Testis (tissue), 3 donors: ENCODE results near the gene LRFN4. TPM values are rescaled to one million over a fixed set of nuclear protein-coding genes. Genes with fewer than 3 reads are reported as not detected.

Experiments
- DNase-seq: peaks from one replicate; pipeline ENCODE4 v3.0.0-alpha.2; 2019
- H3K27ac ChIP-seq, 2 donors: fragments of 200-600 bp; sonication (generic); one replicate each; pipeline ENCODE4 v1.5.1; 2019
- H3K27me3 ChIP-seq: fragments of 200-600 bp; sonication (generic); one replicate; pipeline ENCODE4 v1.5.1; 2019
- H3K36me3 ChIP-seq: fragments of 200-600 bp; sonication (generic); one replicate; pipeline ENCODE4 v1.5.1; 2017; ENCODE audit warnings: low read depth; ENCODE audit errors: missing control alignments
- H3K4me1 ChIP-seq: fragments of 200-600 bp; sonication (generic); one replicate; pipeline ENCODE4 v1.5.1; 2019
- H3K4me3 ChIP-seq, 2 donors: fragments of 200-600 bp; sonication (generic); one replicate each; pipeline ENCODE4 v1.5.1; 2017 to 2019
- H3K9me3 ChIP-seq: fragments of 200-600 bp; sonication (generic); one replicate; pipeline ENCODE4 v1.5.1; 2017
- POLR2A ChIP-seq: fragments of 450-650 bp; IDR thresholded peaks from one replicate; pipeline ENCODE4 v1.6.1; 2017; ENCODE audit warnings: antibody characterized with exemption, mild to moderate bottlenecking, moderate library complexity
- WGBS, 2 donors: methylation state at CpG; one replicate each; pipeline ENCODE4 v1.1.5; 2018; 5-methylcytosine and 5-hydroxymethylcytosine counted together
- intact Hi-C: fragments of 100-400 bp; cut with DNase I; formaldehyde crosslinking; loops from one replicate; pipeline ENCODE4 v1.15.1; 2023; ENCODE audit warnings: low total_unique reads
- polyA plus RNA-seq: library from polyadenylated mRNA; stranded (reverse); fragments of 350-450 nt; fragmentation: Illumina TruSeq; extraction: RNeasy Lipid Tissue Mini Kit (QIAGEN cat#74804); gene quantifications from one replicate; pipeline ENCODE4 v1.2.3, GENCODE V29; 2014; ENCODE audit warnings: low read depth, low replicate concordance; ENCODE audit not compliant: insufficient read depth
- total RNA-seq, 2 donors: library from RNA; depleted of rRNA; stranded (reverse); fragments of >200 nt; gene quantifications; one replicate each; pipeline ENCODE4 v1.2.3, GENCODE V29; 2016
- TF ChIP-seq, protein P1 (sequence below), 3 experiments: fragments of 450-650 bp in 2 of 3; fragments of 200-600 bp in 1 of 3; sonication (generic) in 1 of 3; IDR thresholded peaks; one replicate each; pipeline ENCODE4 v1.5.1; 2016 to 2019; ENCODE audit warnings: antibody characterized with exemption in 3 of 3, mild to moderate bottlenecking in 2 of 3, moderate library complexity in 1 of 3

The LRFN4 gene
- total and polyA plus RNA-seq, 3 donors from 2014 or later: 23.2 to 27.2 (median 24.6) TPM

DNA sequence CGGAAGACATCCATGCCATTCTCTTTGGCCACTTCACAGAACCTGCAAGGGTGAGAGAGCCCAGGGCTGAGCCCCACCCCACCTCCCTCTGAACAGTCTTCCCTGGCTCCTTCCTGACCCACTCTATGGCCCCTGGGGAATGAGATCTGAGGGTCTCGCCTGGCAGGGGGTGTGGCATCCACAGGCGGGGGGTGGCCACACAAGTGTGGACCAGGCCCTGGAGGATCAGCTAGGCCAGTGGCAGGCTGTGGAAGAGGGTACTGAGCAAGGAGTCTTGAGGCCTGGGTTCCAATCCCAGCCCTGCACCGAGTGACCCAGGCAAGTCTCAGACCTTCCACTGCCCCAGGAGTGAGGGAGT is 5.6 kb upstream of the LRFN4 start:
- H3K36me3 ChIP-seq: no peaks in the 10 kb centered on the region
- no peak overlapping the region for H3K4me3 ChIP-seq
- peaks cover 7% of the 10 kb centered on the region for H3K4me1 ChIP-seq
- H3K9me3 ChIP-seq: no peaks in the 10 kb centered on the region
- no peaks in the 10 kb centered on the region for H3K27me3 ChIP-seq
- no peak for TF ChIP-seq POLR2A
- TF ChIP-seq, protein P1, sequence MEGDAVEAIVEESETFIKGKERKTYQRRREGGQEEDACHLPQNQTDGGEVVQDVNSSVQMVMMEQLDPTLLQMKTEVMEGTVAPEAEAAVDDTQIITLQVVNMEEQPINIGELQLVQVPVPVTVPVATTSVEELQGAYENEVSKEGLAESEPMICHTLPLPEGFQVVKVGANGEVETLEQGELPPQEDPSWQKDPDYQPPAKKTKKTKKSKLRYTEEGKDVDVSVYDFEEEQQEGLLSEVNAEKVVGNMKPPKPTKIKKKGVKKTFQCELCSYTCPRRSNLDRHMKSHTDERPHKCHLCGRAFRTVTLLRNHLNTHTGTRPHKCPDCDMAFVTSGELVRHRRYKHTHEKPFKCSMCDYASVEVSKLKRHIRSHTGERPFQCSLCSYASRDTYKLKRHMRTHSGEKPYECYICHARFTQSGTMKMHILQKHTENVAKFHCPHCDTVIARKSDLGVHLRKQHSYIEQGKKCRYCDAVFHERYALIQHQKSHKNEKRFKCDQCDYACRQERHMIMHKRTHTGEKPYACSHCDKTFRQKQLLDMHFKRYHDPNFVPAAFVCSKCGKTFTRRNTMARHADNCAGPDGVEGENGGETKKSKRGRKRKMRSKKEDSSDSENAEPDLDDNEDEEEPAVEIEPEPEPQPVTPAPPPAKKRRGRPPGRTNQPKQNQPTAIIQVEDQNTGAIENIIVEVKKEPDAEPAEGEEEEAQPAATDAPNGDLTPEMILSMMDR (IDR thresholded peaks at IDR 0.05): no peak
- intact Hi-C loops: no loop called here
- WGBS, 2 donors: 89 to 90% methylated on average over 2 to 4 of the region's 4 CpGs
- DNase-seq: no peak
- H3K27ac ChIP-seq: no peak overlapping the region

- H3K27me3 ChIP-seq: no peaks in the 10 kb centered on the region
- TF ChIP-seq, protein P1 (IDR thresholded peaks at IDR 0.05): no peak
- TF ChIP-seq POLR2A: no peak
- WGBS, 2 donors: 89 to 92% methylated on average over 19 to 26 of the region's 26 CpGs
- no peaks in the 10 kb centered on the region for H3K9me3 ChIP-seq
- DNase-seq: no peak
- H3K4me3 ChIP-seq: no peak overlapping the region
- peaks cover 7% of the 10 kb centered on the region for H3K4me1 ChIP-seq
- no peaks in the 10 kb centered on the region for H3K36me3 ChIP-seq
- H3K27ac ChIP-seq: no peak overlapping the region
- intact Hi-C loops: no loop called here
Observed at GRCh38 chr11:66851698-66852465, 5.0 kb upstream of the LRFN4 start.

DNA sequence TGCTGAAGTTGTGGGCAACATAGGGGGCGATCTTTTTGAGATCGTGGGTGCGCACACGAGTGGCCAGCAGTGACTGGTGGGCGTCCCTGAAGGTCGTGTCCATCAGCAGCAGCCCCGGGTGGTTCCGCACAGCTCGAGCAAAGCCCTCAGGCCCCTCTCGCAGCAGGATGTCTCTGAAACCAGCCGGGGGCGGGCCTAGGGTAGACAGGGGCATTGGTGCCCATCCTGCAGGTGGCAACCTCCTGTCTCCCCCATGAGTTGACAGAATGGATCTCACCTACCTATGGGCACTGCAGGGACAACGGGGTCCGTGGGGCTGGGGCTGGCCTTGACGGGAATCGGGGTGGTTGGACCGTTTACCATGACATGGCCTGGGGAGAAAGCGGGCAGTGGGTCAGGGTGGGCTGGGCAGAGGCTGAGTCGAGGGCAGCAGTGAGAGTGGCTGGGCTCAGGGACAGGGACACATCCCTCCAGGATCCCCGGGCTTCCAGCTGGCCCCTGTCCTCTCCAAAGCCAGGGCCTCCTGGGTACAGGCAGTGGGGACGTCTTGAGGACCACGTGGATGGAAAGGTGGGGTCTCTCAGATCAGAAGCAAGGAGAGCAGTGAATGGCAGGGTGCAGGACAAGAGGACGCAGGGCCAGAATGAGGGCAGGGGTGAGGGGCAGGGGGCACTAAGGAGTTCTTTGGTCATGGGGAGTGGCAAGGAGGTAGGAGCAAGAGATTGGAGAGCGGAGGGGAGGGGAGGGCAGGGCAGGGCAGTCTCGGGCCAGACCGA is 4.2 kb upstream of the LRFN4 start:
- Histone ChIP-seq H3K27ac (no peak overlapping the region), H3K9me3 (no peaks in the 10 kb centered on the region), H3K4me1 (peaks cover 7% of the 10 kb centered on the region), H3K4me3 (no peak overlapping the region), H3K36me3 (no peaks in the 10 kb centered on the region), H3K27me3 (no peaks in the 10 kb centered on the region)
- 89 to 93% methylated on average over 26 of the region's 26 CpGs for WGBS, 2 donors
- no peak for TF ChIP-seq POLR2A
- TF ChIP-seq, protein P1 (IDR thresholded peaks at IDR 0.05): no peak
- intact Hi-C loops: no loop called here
- DNase-seq: no peak

- no peaks in the 10 kb centered on the region for H3K36me3 ChIP-seq
- H3K27ac ChIP-seq: no peak overlapping the region
- no peaks in the 10 kb centered on the region for H3K27me3 ChIP-seq
- intact Hi-C loops: no loop called here
- no peaks in the 10 kb centered on the region for H3K9me3 ChIP-seq
- no peak overlapping the region for H3K4me3 ChIP-seq
- 90 to 91% methylated on average over 26 of the region's 26 CpGs for WGBS, 2 donors
- no peak for DNase-seq
- TF ChIP-seq POLR2A: no peak
- TF ChIP-seq, protein P1 (IDR thresholded peaks at IDR 0.05): no peak
- H3K4me1 ChIP-seq: peaks cover 7% of the 10 kb centered on the region
Observed at GRCh38 chr11:66853242-66854229, 3.3 kb upstream of the LRFN4 start.
